22Rv1 (cell line): ENCODE data around the gene OR7C1.

ENCODE experiments used
- CTCF ChIP-seq: fragments of 450-650 bp; IDR thresholded peaks from 2 replicates; pipeline ENCODE4 v1.5.1; 2017; ENCODE audit warnings: mild to moderate bottlenecking
- ZFX ChIP-seq: fragments of 450-650 bp; IDR thresholded peaks from 2 replicates; pipeline ENCODE4 v1.6.1; 2017; ENCODE audit warnings: antibody characterized with exemption, borderline replicate concordance

- TF ChIP-seq CTCF (peak; percentile 76), ZFX (no peak)
These were observed 48.5 kb downstream of the OR7C1 start for GRCh38 chr19:14786421-14786851.
